Calu3 (cell line): Measurements from ENCODE around the gene PSMA2. TPM values are rescaled to one million over a fixed set of nuclear protein-coding genes. Genes with fewer than 3 reads are reported as not detected.

Experiments used
- BruUV-seq: library from RNA; stranded (reverse); fragments of 400-500 nt; replicated peaks from 2 replicates; lab custom pipeline; 2021; lab: Mats Ljungman, UMichigan
- CTCF ChIA-PET: fragments of 300-600 bp; sonication (Branson Sonifier 250); formaldehyde crosslinking; loops from one replicate; lab custom pipeline; 2022; ENCODE audit warnings: antibody characterized with exemption; lab: Charles Lee
- DNase-seq: peaks from one replicate; pipeline ENCODE4 v3.0.0; 2022
- H3K27ac Mint-ChIP-seq: one replicate; pipeline ENCODE4 v1.8.0; 2022; ENCODE audit warnings: mixed read lengths; ENCODE audit not compliant: unreplicated experiment
- H3K27me3 Mint-ChIP-seq: one replicate; pipeline ENCODE4 v1.8.0; 2022; ENCODE audit warnings: mixed read lengths; ENCODE audit not compliant: unreplicated experiment
- H3K36me3 Mint-ChIP-seq: one replicate; pipeline ENCODE4 v1.8.0; 2022; ENCODE audit warnings: mild to moderate bottlenecking, moderate library complexity, mixed read lengths; ENCODE audit not compliant: insufficient read depth, unreplicated experiment
- H3K4me1 Mint-ChIP-seq: one replicate; pipeline ENCODE4 v1.8.0; 2022; ENCODE audit warnings: mild to moderate bottlenecking, low read depth, mixed read lengths; ENCODE audit not compliant: unreplicated experiment
- H3K4me3 Mint-ChIP-seq: one replicate; pipeline ENCODE4 v1.8.0; 2022; ENCODE audit warnings: mild to moderate bottlenecking, low read depth, moderate library complexity, mixed read lengths; ENCODE audit not compliant: unreplicated experiment
- H3K9me3 Mint-ChIP-seq: one replicate; pipeline ENCODE4 v1.8.0; 2022; ENCODE audit warnings: low read depth, mixed read lengths; ENCODE audit not compliant: unreplicated experiment
- intact Hi-C: fragments of 100-400 bp; cut with micrococcal nuclease; formaldehyde crosslinking; loops from one replicate; pipeline ENCODE4 v1.10.0; 2022; ENCODE audit not compliant: unreplicated experiment
- total RNA-seq: library from RNA; stranded (reverse); gene quantifications from 2 replicates; pipeline ENCODE4 v1.2.3, GENCODE V29; 2022
- TF ChIP-seq, protein P1 (sequence below): fragments of 200-600 bp; IDR thresholded peaks from one replicate; pipeline ENCODE4 v1.8.0; 2022; ENCODE audit warnings: antibody characterized with exemption; ENCODE audit not compliant: unreplicated experiment

The PSMA2 gene
- total RNA-seq, 1 experiment from 2014 or later, result 208 TPM

DNA sequence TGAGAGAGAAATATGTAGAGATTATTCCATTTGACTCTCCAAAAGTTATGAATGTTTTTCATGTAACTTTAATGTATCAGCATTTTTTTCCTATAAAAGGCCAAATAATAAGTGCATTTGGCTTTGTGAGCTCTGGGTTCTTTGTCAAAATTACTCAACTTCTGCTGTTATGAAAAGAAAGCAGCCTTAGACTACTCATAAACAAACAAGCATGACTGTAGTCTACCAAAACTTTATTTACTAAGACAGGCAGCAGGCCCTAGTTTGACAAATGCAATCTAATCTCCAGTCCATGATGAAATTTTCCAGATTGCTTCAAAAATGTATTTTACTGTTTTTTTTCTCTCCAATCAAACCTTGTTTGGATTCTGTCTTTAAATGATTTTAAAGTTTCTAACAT lies 46.5 kb upstream of the PSMA2 start:
- BruUV-seq, result no TSS peak
- H3K9me3 Mint-ChIP-seq, result no peaks in the 10 kb centered on the region
- H3K4me1 Mint-ChIP-seq, result no peaks in the 10 kb centered on the region
- intact Hi-C loops, result no loop called here
- no peak for DNase-seq
- H3K4me3 Mint-ChIP-seq, result no peak overlapping the region
- H3K27ac Mint-ChIP-seq, result no peak overlapping the region
- CTCF ChIA-PET, result interaction anchor here (1.0 kb wide), 1 partner anchor 425 kb away, joined by 3 read pairs; no protein-coding TSS in a partner anchor
- H3K27me3 Mint-ChIP-seq, result peaks cover 59% of the 10 kb centered on the region
- TF ChIP-seq, protein P1, sequence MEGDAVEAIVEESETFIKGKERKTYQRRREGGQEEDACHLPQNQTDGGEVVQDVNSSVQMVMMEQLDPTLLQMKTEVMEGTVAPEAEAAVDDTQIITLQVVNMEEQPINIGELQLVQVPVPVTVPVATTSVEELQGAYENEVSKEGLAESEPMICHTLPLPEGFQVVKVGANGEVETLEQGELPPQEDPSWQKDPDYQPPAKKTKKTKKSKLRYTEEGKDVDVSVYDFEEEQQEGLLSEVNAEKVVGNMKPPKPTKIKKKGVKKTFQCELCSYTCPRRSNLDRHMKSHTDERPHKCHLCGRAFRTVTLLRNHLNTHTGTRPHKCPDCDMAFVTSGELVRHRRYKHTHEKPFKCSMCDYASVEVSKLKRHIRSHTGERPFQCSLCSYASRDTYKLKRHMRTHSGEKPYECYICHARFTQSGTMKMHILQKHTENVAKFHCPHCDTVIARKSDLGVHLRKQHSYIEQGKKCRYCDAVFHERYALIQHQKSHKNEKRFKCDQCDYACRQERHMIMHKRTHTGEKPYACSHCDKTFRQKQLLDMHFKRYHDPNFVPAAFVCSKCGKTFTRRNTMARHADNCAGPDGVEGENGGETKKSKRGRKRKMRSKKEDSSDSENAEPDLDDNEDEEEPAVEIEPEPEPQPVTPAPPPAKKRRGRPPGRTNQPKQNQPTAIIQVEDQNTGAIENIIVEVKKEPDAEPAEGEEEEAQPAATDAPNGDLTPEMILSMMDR, result no peak
- no peaks in the 10 kb centered on the region for H3K36me3 Mint-ChIP-seq

- Mint-ChIP-seq H3K9me3 (no peaks in the 10 kb centered on the region), H3K4me3 (no peak overlapping the region), H3K4me1 (no peaks in the 10 kb centered on the region), H3K27ac (no peak overlapping the region), H3K27me3 (peaks cover 64% of the 10 kb centered on the region), H3K36me3 (no peaks in the 10 kb centered on the region)
- no peak for DNase-seq
- BruUV-seq, result no TSS peak
- CTCF ChIA-PET, result no interaction called here
- TF ChIP-seq, protein P1, result no peak
- intact Hi-C loops, result no loop called here
Measured at GRCh38 chr7:42976371-42976770, 44.4 kb upstream of the PSMA2 start.

DNA sequence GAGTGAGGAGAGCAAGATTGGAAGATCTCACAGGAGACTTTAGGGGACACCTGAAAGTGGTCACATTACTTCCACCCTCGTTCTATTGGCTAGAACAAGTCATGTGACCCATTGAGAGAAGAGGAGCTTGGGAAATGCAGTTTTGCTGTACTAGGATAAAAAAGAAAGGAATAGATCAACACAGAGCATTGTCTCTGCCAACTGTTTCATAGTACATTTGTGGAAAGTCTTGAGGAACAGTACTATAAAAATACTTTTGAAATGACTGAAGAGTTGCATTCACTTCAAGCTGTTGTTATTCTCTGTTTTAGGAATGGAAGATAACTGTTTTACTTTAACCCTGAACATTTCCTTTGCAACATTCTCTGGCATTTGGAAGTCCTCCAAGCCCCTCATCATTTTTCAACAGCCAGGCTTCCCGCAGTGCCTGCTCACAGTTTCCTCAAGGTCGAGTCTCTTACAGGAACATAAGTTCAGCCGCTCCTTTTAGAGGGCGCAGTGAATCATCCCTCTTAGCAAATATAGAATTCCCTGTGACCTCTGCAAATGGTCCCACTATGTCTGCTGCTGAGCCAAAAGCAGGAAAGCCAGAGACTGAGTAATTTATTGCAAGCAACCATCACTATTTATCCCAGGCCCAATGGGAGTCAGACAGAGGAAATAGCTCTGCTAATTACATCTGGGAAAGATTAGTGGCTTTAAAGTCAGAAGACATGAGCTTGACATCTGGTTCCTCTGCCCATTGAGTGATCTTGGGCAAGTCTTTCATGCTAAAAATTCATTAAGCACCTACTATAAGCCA lies 40.9 kb upstream of the PSMA2 start:
- Mint-ChIP-seq H3K4me1 (no peaks in the 10 kb centered on the region), H3K9me3 (no peaks in the 10 kb centered on the region), H3K27ac (no peak overlapping the region), H3K36me3 (no peaks in the 10 kb centered on the region), H3K27me3 (peaks cover 47% of the 10 kb centered on the region), H3K4me3 (no peak overlapping the region)
- intact Hi-C loops, result no loop called here
- CTCF ChIA-PET, result no interaction called here
- DNase-seq, result no peak
- no TSS peak for BruUV-seq
- TF ChIP-seq, protein P1, result no peak

DNA sequence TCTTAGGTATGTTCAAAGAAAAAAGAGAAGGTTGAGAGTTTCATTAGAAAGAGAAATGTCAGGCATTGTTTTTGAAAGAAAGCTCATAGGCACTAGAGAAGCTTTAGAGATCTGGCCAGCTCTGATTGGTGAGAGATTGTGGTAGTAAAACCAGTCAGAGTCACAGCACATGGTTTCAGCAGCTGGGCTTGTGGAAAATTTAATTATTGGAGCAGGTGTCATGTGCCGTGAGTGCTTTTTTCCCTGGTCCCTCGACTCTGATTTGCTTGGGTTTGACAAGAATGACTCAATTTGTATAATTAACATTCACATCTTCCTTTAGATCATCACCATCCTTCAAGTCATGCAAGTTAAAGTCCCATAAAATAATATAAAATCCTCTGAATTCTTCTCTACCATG lies 35.4 kb upstream of the PSMA2 start:
- Mint-ChIP-seq H3K27me3 (peaks cover 40% of the 10 kb centered on the region), H3K27ac (no peak overlapping the region), H3K36me3 (no peaks in the 10 kb centered on the region), H3K4me3 (no peak overlapping the region), H3K9me3 (no peaks in the 10 kb centered on the region), H3K4me1 (no peaks in the 10 kb centered on the region)
- CTCF ChIA-PET, result no interaction called here
- BruUV-seq, result no TSS peak
- TF ChIP-seq, protein P1, result no peak
- no peak for DNase-seq
- intact Hi-C loops, result no loop called here
